H9 (cell line): ENCODE data around the gene RPL36A. TPM values are rescaled to one million over a fixed set of nuclear protein-coding genes. Genes with fewer than 3 reads are reported as not detected.

ENCODE experiments used
- DNase-seq: peaks from one replicate; pipeline ENCODE4 v3.0.0-alpha.2; 2017
- H2AFZ ChIP-seq: one replicate; pipeline ENCODE4 v1.6.1; 2013; ENCODE audit warnings: mild to moderate bottlenecking, low read length, control low read depth, moderate library complexity
- H2AK5ac ChIP-seq: 2 replicates; pipeline ENCODE4 v1.6.1; 2013; ENCODE audit warnings: low read length, control low read depth, mixed read lengths; ENCODE audit not compliant: insufficient read length
- H2BK120ac ChIP-seq: one replicate; pipeline ENCODE4 v1.6.1; 2013; ENCODE audit warnings: low read depth, mild to moderate bottlenecking, low read length, control low read depth, inconsistent platforms; ENCODE audit not compliant: poor library complexity, severe bottlenecking
- H2BK12ac ChIP-seq: 2 replicates; pipeline ENCODE4 v1.6.1; 2013; ENCODE audit warnings: low read length, control low read depth, mixed read lengths, low read depth; ENCODE audit not compliant: insufficient read length
- H2BK15ac ChIP-seq: 2 replicates; pipeline ENCODE4 v1.6.1; 2013; ENCODE audit warnings: low read depth, low read length, control low read depth
- H2BK20ac ChIP-seq: one replicate; pipeline ENCODE4 v1.6.1; 2013; ENCODE audit warnings: low read depth, mild to moderate bottlenecking, low read length, control low read depth, inconsistent platforms; ENCODE audit not compliant: poor library complexity, severe bottlenecking
- H2BK5ac ChIP-seq: 2 replicates; pipeline ENCODE4 v1.6.1; 2013; ENCODE audit warnings: low read length, control low read depth, mixed read lengths; ENCODE audit not compliant: insufficient read length
- H3K14ac ChIP-seq: 2 replicates; pipeline ENCODE4 v1.6.1; 2013; ENCODE audit warnings: low read length, control low read depth; ENCODE audit not compliant: insufficient read depth
- H3K18ac ChIP-seq: 2 replicates; pipeline ENCODE4 v1.6.1; 2013; ENCODE audit warnings: low read depth, mild to moderate bottlenecking, mixed read lengths, low read length, control low read depth; ENCODE audit not compliant: insufficient read length
- H3K23ac ChIP-seq: 2 replicates; pipeline ENCODE4 v1.6.1; 2013; ENCODE audit warnings: low read length, control low read depth, mixed read lengths, low read depth; ENCODE audit not compliant: insufficient read length
- H3K23me2 ChIP-seq: 2 replicates; pipeline ENCODE4 v1.6.1; 2013; ENCODE audit warnings: low read depth, mild to moderate bottlenecking, mixed read lengths, low read length, control low read depth; ENCODE audit not compliant: insufficient read length, poor library complexity, severe bottlenecking
- H3K27ac ChIP-seq: 2 replicates; pipeline ENCODE4 v1.5.1; 2013; ENCODE audit warnings: low read length, control low read depth, mixed read lengths, low read depth; ENCODE audit not compliant: insufficient read length
- H3K27me3 ChIP-seq: 2 replicates; pipeline ENCODE4 v1.6.1; 2013; ENCODE audit warnings: low read length, control low read depth, inconsistent platforms; ENCODE audit not compliant: insufficient read depth
- H3K4ac ChIP-seq: 2 replicates; pipeline ENCODE4 v1.6.1; 2013; ENCODE audit warnings: low read depth, mild to moderate bottlenecking, control low read depth, inconsistent platforms, low read length, moderate library complexity
- H3K4me1 ChIP-seq: 2 replicates; pipeline ENCODE4 v1.6.1; 2013; ENCODE audit warnings: low read length, control low read depth, inconsistent platforms; ENCODE audit not compliant: insufficient read depth
- H3K4me2 ChIP-seq: 2 replicates; pipeline ENCODE4 v1.6.1; 2013; ENCODE audit warnings: low read length, control low read depth, mixed read lengths; ENCODE audit not compliant: insufficient read length, insufficient read depth
- H3K56ac ChIP-seq: 2 replicates; pipeline ENCODE4 v1.6.1; 2013; ENCODE audit warnings: low read depth, mild to moderate bottlenecking, mixed read lengths, low read length, control low read depth; ENCODE audit not compliant: insufficient read length
- H3K79me1 ChIP-seq: 2 replicates; pipeline ENCODE4 v1.6.1; 2013; ENCODE audit warnings: low read depth, mild to moderate bottlenecking, moderate library complexity, low read length, control low read depth, inconsistent platforms; ENCODE audit not compliant: insufficient read depth, poor library complexity, severe bottlenecking
- H3K79me2 ChIP-seq: 2 replicates; pipeline ENCODE4 v1.6.1; 2013; ENCODE audit warnings: low read length, control low read depth, inconsistent platforms; ENCODE audit not compliant: insufficient read depth
- H3K9ac ChIP-seq: 2 replicates; pipeline ENCODE4 v1.6.1; 2013; ENCODE audit warnings: low read length, control low read depth, mixed read lengths; ENCODE audit not compliant: insufficient read length; ENCODE audit errors: extremely low read depth
- H3K9me3 ChIP-seq: one replicate; pipeline ENCODE4 v1.6.1; 2013; ENCODE audit warnings: low read depth, low read length, inconsistent platforms; ENCODE audit not compliant: control insufficient read depth
- H3T11ph ChIP-seq: one replicate; pipeline ENCODE4 v1.6.1; 2013; ENCODE audit warnings: mild to moderate bottlenecking, low read length, control low read depth, inconsistent platforms
- H4K20me1 ChIP-seq: one replicate; pipeline ENCODE4 v1.6.1; 2013; ENCODE audit not compliant: control insufficient read depth, insufficient read length, insufficient read depth
- H4K5ac ChIP-seq: 2 replicates; pipeline ENCODE4 v1.6.1; 2013; ENCODE audit warnings: low read depth, mild to moderate bottlenecking, mixed read lengths, low read length, control low read depth; ENCODE audit not compliant: insufficient read length
- H4K8ac ChIP-seq: replicated peaks from 2 replicates; pipeline ENCODE4 v1.6.1; 2013; ENCODE audit warnings: low read length, control low read depth, mixed read lengths, low read depth; ENCODE audit not compliant: insufficient read length
- H4K91ac ChIP-seq: 2 replicates; pipeline ENCODE4 v1.6.1; 2013; ENCODE audit warnings: low read depth, mild to moderate bottlenecking, moderate library complexity, mixed read lengths, low read length, control low read depth; ENCODE audit not compliant: insufficient read length
- H3K27ac Mint-ChIP-seq, 3 experiments: 2 replicates in 2 of 3; 3 replicates in 1 of 3; pipeline ENCODE4 v1.8.0; 2020 to 2021; ENCODE audit warnings: mixed read lengths in 3 of 3, mild to moderate bottlenecking in 1 of 3, moderate library complexity in 1 of 3
- H3K27me3 Mint-ChIP-seq: 2 replicates; pipeline ENCODE4 v1.8.0; 2021; ENCODE audit warnings: low read depth, mild to moderate bottlenecking, moderate library complexity, mixed read lengths
- H3K36me3 Mint-ChIP-seq, 3 experiments: 2 replicates in 2 of 3; 3 replicates in 1 of 3; pipeline ENCODE4 v1.8.0; 2020 to 2021; ENCODE audit warnings: low read depth in 3 of 3, mixed read lengths in 3 of 3; ENCODE audit not compliant: insufficient read depth in 1 of 3
- H3K4me1 Mint-ChIP-seq, 2 experiments: 2 replicates each; pipeline ENCODE4 v1.8.0; 2020; ENCODE audit warnings: mixed read lengths in 2 of 2
- H3K4me3 Mint-ChIP-seq, 2 experiments: 2 replicates in 1 of 2; 3 replicates in 1 of 2; pipeline ENCODE4 v1.8.0; 2020 to 2021; ENCODE audit warnings: mild to moderate bottlenecking in 2 of 2, mixed read lengths in 2 of 2, moderate library complexity in 1 of 2
- H3K9me3 Mint-ChIP-seq, 2 experiments: 2 replicates in 1 of 2; 3 replicates in 1 of 2; pipeline ENCODE4 v1.8.0; 2020; ENCODE audit warnings: mild to moderate bottlenecking in 2 of 2, mixed read lengths in 2 of 2, moderate library complexity in 1 of 2
- WGBS: extraction: QIAGEN DNeasy Blood & Tissue Kit; methylation state at CpG from one replicate; pipeline ENCODE4 v1.1.7; 2013; ENCODE audit warnings: missing lambda C conversion rate, low lambda C conversion rate, mixed read lengths; ENCODE audit not compliant: insufficient read length; ENCODE audit errors: extremely low coverage; 5-methylcytosine and 5-hydroxymethylcytosine counted together
- total RNA-seq: library from RNA; stranded (reverse); gene quantifications from 2 replicates; pipeline ENCODE4 v1.2.1, GENCODE V29; 2021
- TF ChIP-seq, protein P1 (sequence below): fragments of 200-600 bp; sonication (generic); conservative IDR thresholded peaks from 3 replicates; pipeline ENCODE4 v1.8.0; 2021; ENCODE audit warnings: antibody characterized with exemption, mild to moderate bottlenecking

The RPL36A gene
- total RNA-seq, 1 experiment from 2014 or later = 428 TPM

DNA sequence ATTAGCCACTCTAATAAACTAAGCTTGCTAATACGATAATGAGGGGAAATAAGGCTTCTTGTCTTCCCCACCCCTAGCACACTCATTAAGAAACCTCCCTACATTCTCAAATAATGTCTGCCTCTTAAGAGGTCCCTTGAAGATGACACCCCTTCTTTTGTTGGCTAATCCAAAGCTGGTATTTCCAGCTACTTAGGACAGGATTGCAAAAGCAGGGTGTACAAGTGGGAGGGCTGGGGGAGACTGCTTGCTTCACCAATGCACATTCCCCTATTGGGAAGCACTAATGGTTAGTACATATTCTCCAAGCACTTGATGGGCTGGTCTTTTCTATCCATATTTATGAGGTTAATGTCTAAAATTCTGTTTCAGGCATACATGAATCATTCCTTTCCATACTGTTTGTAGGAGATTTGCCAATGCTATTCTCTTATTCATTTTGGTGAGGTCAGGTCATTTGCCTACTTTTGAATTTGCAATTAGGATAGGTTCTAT lies 25.5 kb upstream of the RPL36A start:
- Histone ChIP-seq H2BK12ac (no peak overlapping the region), H3K23ac (no peak overlapping the region), H2BK15ac (no peak overlapping the region), H3K14ac (no peak overlapping the region), H3K79me2 (no peaks in the 10 kb centered on the region), H2AK5ac (no peak overlapping the region), H3K4me1 (no peaks in the 10 kb centered on the region), H3K9ac (no peak overlapping the region), H4K91ac (no peak overlapping the region), H3K4me2 (no peak overlapping the region), H3T11ph (no peak overlapping the region), H2BK20ac (no peak overlapping the region), H4K8ac (no peak overlapping the region), H3K18ac (no peak overlapping the region), H4K20me1 (no peaks in the 10 kb centered on the region), H3K9me3 (peaks cover 44% of the 10 kb centered on the region), H3K4ac (no peak overlapping the region), H3K27ac (no peak overlapping the region), H3K79me1 (no peaks in the 10 kb centered on the region), H3K27me3 (no peaks in the 10 kb centered on the region), H3K23me2 (no peaks in the 10 kb centered on the region), H3K56ac (no peak overlapping the region), H2BK5ac (no peak overlapping the region), H2AFZ (no peak overlapping the region), H2BK120ac (no peak overlapping the region), H4K5ac (no peak overlapping the region)
- H3K4me1 Mint-ChIP-seq = no peaks in the 10 kb centered on the region
- no CpG with 5 or more reads among the region's 1 CpG for WGBS
- no peak overlapping the region for H3K4me3 Mint-ChIP-seq
- TF ChIP-seq, protein P1, sequence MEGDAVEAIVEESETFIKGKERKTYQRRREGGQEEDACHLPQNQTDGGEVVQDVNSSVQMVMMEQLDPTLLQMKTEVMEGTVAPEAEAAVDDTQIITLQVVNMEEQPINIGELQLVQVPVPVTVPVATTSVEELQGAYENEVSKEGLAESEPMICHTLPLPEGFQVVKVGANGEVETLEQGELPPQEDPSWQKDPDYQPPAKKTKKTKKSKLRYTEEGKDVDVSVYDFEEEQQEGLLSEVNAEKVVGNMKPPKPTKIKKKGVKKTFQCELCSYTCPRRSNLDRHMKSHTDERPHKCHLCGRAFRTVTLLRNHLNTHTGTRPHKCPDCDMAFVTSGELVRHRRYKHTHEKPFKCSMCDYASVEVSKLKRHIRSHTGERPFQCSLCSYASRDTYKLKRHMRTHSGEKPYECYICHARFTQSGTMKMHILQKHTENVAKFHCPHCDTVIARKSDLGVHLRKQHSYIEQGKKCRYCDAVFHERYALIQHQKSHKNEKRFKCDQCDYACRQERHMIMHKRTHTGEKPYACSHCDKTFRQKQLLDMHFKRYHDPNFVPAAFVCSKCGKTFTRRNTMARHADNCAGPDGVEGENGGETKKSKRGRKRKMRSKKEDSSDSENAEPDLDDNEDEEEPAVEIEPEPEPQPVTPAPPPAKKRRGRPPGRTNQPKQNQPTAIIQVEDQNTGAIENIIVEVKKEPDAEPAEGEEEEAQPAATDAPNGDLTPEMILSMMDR = no peak
- no peak overlapping the region for H3K27ac Mint-ChIP-seq
- H3K36me3 Mint-ChIP-seq = peaks cover 0 to under 1% (median 0%) of the 10 kb centered on the region in 3 experiments; a peak in 2 of 7 replicates
- H3K9me3 Mint-ChIP-seq = peaks cover 57 to 63% of the 10 kb centered on the region in 2 experiments
- H3K27me3 Mint-ChIP-seq = peaks cover 5% of the 10 kb centered on the region; the same call in 1 of the 2 replicates
- no peak for DNase-seq
